Ascending aorta (tissue), 2 donors: ENCODE measurements around the gene ACYP2. TPM values are rescaled to one million over a fixed set of nuclear protein-coding genes. Genes with fewer than 3 reads are reported as not detected.

ENCODE experiments used
- DNase-seq, 2 donors: peaks; one replicate each; pipeline ENCODE4 v3.0.0-alpha.2; 2019; ENCODE audit warnings: low spot score in 2 of 2
- H3K27ac ChIP-seq, 2 donors: fragments of 200-600 bp; sonication (generic); one replicate each; pipeline ENCODE4 v1.5.1; 2016 to 2017; ENCODE audit warnings: mild to moderate bottlenecking in 1 of 2
- H3K27me3 ChIP-seq: fragments of 200-600 bp; sonication (generic); one replicate; pipeline ENCODE4 v1.5.1; 2017
- H3K36me3 ChIP-seq, 2 donors: fragments of 200-600 bp; sonication (generic); one replicate each; pipeline ENCODE4 v1.5.1; 2016
- H3K4me1 ChIP-seq, 2 donors: fragments of 200-600 bp; sonication (generic); one replicate each; pipeline ENCODE4 v1.5.1; 2016 to 2017; ENCODE audit warnings: mild to moderate bottlenecking in 1 of 2
- H3K4me3 ChIP-seq, 2 donors: fragments of 200-600 bp; sonication (generic); one replicate each; pipeline ENCODE4 v1.5.1; 2016 to 2017; ENCODE audit warnings: mild to moderate bottlenecking in 1 of 2
- H3K9me3 ChIP-seq, 2 donors: fragments of 200-600 bp; sonication (generic); one replicate each; pipeline ENCODE4 v1.5.1; 2016
- intact Hi-C: fragments of 100-400 bp; cut with DNase I; formaldehyde crosslinking; loops from one replicate; pipeline ENCODE4 v1.15.1; 2023
- total RNA-seq: library from RNA; depleted of rRNA; stranded (reverse); fragments of >200 nt; gene quantifications from one replicate; pipeline ENCODE4 v1.1.0, GENCODE V29; 2016
- TF ChIP-seq, protein P1 (sequence below), 3 experiments: fragments of 200-600 bp in 2 of 3; fragments of 450-650 bp in 1 of 3; sonication (generic) in 2 of 3; IDR thresholded peaks; one replicate each; pipeline ENCODE4 v1.5.1; 2016 to 2019; ENCODE audit warnings: antibody characterized with exemption in 3 of 3, mild to moderate bottlenecking in 1 of 3, moderate library complexity in 1 of 3

Gene ACYP2
- total RNA-seq, 1 donor from 2014 or later = 0.96 TPM

DNA sequence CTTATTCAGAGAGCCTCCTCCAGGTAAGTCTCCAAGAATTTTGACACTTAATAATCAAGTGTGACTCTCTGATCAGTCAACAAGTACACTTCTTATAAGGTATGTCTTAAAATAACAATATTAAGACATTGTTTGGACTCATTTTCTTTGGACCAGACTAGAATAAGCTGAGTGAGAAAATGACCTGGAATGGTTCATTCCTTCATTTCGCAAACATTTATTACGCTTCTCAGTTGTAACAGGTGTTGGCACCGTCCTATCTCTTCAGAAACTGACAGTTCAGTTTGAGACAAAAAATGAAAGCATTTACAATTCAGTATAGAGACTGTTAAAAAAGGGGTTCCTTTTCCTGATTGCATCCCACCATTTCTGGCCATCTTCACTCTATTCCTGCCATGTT lies 94.0 kb downstream of the ACYP2 start:
- H3K27ac ChIP-seq = peak overlapping the region; percentile 10 to 47
- intact Hi-C loops = loop anchor here (2.0 kb wide), 2 partner anchors 121 to 247 kb away; partner anchors contain the start of gene SPTBN1
- peaks cover 0 to under 1% of the 10 kb centered on the region in 2 donors for H3K9me3 ChIP-seq
- TF ChIP-seq, protein P1, sequence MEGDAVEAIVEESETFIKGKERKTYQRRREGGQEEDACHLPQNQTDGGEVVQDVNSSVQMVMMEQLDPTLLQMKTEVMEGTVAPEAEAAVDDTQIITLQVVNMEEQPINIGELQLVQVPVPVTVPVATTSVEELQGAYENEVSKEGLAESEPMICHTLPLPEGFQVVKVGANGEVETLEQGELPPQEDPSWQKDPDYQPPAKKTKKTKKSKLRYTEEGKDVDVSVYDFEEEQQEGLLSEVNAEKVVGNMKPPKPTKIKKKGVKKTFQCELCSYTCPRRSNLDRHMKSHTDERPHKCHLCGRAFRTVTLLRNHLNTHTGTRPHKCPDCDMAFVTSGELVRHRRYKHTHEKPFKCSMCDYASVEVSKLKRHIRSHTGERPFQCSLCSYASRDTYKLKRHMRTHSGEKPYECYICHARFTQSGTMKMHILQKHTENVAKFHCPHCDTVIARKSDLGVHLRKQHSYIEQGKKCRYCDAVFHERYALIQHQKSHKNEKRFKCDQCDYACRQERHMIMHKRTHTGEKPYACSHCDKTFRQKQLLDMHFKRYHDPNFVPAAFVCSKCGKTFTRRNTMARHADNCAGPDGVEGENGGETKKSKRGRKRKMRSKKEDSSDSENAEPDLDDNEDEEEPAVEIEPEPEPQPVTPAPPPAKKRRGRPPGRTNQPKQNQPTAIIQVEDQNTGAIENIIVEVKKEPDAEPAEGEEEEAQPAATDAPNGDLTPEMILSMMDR (IDR thresholded peaks at IDR 0.05) = no peak
- no peaks in the 10 kb centered on the region for H3K27me3 ChIP-seq
- DNase-seq = no peak
- H3K36me3 ChIP-seq = no peaks in the 10 kb centered on the region
- H3K4me3 ChIP-seq = no peak overlapping the region
- H3K4me1 ChIP-seq = peaks cover 0 to 30% of the 10 kb centered on the region in 2 donors

DNA sequence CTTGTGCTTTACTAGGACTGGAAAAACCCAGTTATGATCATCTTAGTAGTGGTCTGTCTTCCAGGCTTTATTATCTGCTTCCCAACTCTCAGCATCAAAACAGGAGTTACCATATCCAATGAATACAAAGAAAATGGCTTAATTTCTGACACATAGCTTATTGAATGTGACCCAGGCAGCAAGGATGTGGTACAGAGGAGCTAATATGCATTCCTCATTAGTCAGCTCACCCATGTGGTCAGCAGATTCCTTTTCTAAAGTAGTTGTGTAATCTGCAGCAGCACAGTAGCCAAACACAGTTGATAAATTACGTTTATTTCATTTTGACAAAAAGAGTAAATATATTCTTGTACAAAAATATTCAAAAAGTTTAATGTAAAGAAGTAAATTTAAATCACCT lies 97.0 kb downstream of the ACYP2 start:
- Histone ChIP-seq H3K27ac (no peak overlapping the region), H3K9me3 (peaks cover 0 to 9% of the 10 kb centered on the region in 2 donors), H3K27me3 (no peaks in the 10 kb centered on the region), H3K36me3 (no peaks in the 10 kb centered on the region), H3K4me3 (no peak overlapping the region), H3K4me1 (peaks cover 0 to 27% of the 10 kb centered on the region in 2 donors)
- TF ChIP-seq, protein P1 (IDR thresholded peaks at IDR 0.05) = no peak
- no peak for DNase-seq
- intact Hi-C loops = no loop called here

DNA sequence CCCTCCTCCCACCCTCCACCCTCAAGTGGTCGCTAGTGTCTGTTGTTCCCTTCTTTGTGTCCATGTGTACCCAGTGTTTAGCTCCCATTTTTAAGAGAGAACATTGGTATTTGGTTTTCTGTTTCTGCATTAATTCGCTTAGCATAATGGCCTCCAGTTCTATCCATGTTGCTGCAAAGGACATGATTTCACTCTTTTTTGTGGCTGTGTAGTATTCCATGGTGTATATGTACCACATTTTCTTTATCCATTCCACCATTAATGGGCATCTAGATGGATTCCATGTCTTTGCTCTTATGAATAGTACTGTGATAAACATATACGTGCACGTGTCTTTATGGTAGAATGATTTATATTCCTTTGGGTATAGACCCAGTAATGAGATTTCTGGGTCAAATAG lies 97.7 kb downstream of the ACYP2 start:
- no peak for DNase-seq
- intact Hi-C loops = no loop called here
- Histone ChIP-seq H3K4me1 (peaks cover 0 to 21% of the 10 kb centered on the region in 2 donors), H3K9me3 (peaks cover 0 to 9% of the 10 kb centered on the region in 2 donors), H3K36me3 (no peaks in the 10 kb centered on the region), H3K27ac (no peak overlapping the region), H3K27me3 (no peaks in the 10 kb centered on the region), H3K4me3 (no peak overlapping the region)
- TF ChIP-seq, protein P1 (IDR thresholded peaks at IDR 0.05) = no peak

DNA sequence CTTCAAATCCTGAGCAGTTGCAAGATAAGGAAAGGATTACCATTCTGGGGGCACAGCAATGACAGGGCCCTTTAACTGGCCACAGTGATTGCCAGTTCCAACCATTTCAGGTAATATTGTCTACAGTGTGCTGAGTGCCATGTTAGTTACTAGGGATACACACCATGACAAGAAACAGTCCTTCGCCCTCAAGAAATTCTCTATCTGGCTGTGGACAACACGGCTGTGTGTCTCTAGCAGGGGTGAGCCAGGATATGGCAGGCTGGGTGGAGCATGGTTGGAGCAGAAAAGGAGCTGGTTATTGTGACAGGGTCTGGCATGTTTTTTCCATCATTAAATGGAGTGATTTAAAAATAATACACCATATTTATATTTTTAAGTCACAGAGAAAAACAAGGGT lies 109.6 kb downstream of the ACYP2 start:
- no peaks in the 10 kb centered on the region for H3K9me3 ChIP-seq
- no peak overlapping the region for H3K27ac ChIP-seq
- H3K27me3 ChIP-seq = no peaks in the 10 kb centered on the region
- no peaks in the 10 kb centered on the region for H3K36me3 ChIP-seq
- TF ChIP-seq, protein P1 (IDR thresholded peaks at IDR 0.05) = no peak
- intact Hi-C loops = no loop called here
- no peak for DNase-seq
- no peak overlapping the region for H3K4me3 ChIP-seq
- H3K4me1 ChIP-seq = peaks cover 0 to 5% of the 10 kb centered on the region in 2 donors

DNA sequence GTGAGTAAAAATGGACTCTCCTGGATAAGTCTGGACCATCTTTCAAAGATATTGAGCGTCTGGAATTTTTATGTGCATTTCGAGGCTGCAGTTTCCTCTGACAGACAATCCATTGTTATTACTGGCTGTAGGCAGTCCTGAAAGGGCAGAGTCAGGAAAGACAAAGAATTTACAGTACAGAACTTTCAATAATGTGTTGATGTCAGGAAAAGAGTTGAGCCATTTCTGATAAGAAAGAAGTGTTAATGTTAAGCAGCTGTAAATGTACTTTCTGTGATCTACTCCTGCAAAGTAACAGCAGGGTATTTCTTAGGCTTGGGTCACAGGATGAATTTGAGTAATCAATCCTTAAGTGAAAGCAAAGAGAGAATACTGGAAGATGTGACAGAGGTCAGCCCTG lies 110.8 kb downstream of the ACYP2 start:
- Histone ChIP-seq H3K4me3 (no peak overlapping the region), H3K27ac (no peak overlapping the region), H3K9me3 (no peaks in the 10 kb centered on the region), H3K36me3 (no peaks in the 10 kb centered on the region), H3K4me1 (peaks cover 0 to 5% of the 10 kb centered on the region in 2 donors), H3K27me3 (no peaks in the 10 kb centered on the region)
- no peak for DNase-seq
- TF ChIP-seq, protein P1 (IDR thresholded peaks at IDR 0.05) = no peak
- intact Hi-C loops = no loop called here

DNA sequence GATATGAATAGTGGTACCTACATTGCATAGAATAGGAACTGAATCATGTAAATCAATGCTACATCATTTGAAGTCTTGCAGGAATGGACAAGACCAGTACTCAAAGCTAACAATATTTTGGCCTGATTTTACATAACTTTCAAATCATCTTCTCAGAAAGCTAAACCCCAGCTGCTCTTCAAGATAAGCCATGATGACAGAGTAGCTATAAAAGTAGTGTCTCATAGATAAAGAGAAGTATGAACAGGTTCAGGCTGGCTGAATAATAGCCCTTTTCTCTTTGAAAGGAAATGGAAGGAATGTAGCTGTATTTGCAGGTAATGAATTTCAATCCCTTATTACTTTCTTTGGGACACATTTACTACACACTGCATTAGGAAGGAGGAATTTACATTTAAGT lies 112.4 kb downstream of the ACYP2 start:
- Histone ChIP-seq H3K27me3 (no peaks in the 10 kb centered on the region), H3K4me1 (peaks cover 0 to 5% of the 10 kb centered on the region in 2 donors), H3K36me3 (no peaks in the 10 kb centered on the region), H3K4me3 (no peak overlapping the region), H3K27ac (no peak overlapping the region), H3K9me3 (no peaks in the 10 kb centered on the region)
- intact Hi-C loops = no loop called here
- no peak for DNase-seq
- TF ChIP-seq, protein P1 (IDR thresholded peaks at IDR 0.05) = no peak
